Upper lobe of right lung (tissue), 1 donor: Measurements from ENCODE around the gene MTHFSD. TPM values are rescaled to one million over a fixed set of nuclear protein-coding genes. Genes with fewer than 3 reads are reported as not detected.
A peak's percentile ranks its signal among the peaks of the same experiment; 100 is the strongest.

Experiments used
- ATAC-seq: fragments of 200-7000 bp; cut with Tn5 transposase; one replicate; pipeline ENCODE4 v1.9.1; 2020; ENCODE audit warnings: mild to moderate bottlenecking, moderate library complexity
- DNase-seq: peaks from one replicate; pipeline ENCODE4 v3.0.0-alpha.2; 2020
- H3K27ac ChIP-seq: fragments of 200-600 bp; one replicate; pipeline ENCODE4 v1.8.0; 2022
- H3K27me3 ChIP-seq: fragments of 200-600 bp; one replicate; pipeline ENCODE4 v1.8.0; 2022; ENCODE audit warnings: mild to moderate bottlenecking
- H3K36me3 ChIP-seq: fragments of 200-600 bp; one replicate; pipeline ENCODE4 v1.8.0; 2022
- H3K4me1 ChIP-seq: fragments of 200-600 bp; one replicate; pipeline ENCODE4 v1.8.0; 2022
- H3K4me3 ChIP-seq: fragments of 200-600 bp; one replicate; pipeline ENCODE4 v1.8.0; 2022; ENCODE audit warnings: mild to moderate bottlenecking
- H3K9me3 ChIP-seq: fragments of 200-600 bp; one replicate; pipeline ENCODE4 v1.8.0; 2022
- CTCF ChIP-seq: fragments of 200-600 bp; IDR thresholded peaks from one replicate; pipeline ENCODE4 v1.8.0; 2022; ENCODE audit warnings: antibody characterized with exemption
- intact Hi-C: fragments of 100-400 bp; cut with DNase I; formaldehyde crosslinking; loops from one replicate; pipeline ENCODE4 v1.11.0; 2022
- total RNA-seq: library from RNA; stranded (reverse); fragmentation: NEBNext Ultra II Directional; extraction: Animal tissue kit (Norgen Biotek cat#: 25700); gene quantifications from one replicate; pipeline ENCODE4 v1.2.1, GENCODE V29; 2021
- donor health status: DM: no; HTN: yes; CAD: no; lungs with severe emphysema.

The MTHFSD gene
- total RNA-seq, 1 donor from 2014 or later = 18.7 TPM

DNA sequence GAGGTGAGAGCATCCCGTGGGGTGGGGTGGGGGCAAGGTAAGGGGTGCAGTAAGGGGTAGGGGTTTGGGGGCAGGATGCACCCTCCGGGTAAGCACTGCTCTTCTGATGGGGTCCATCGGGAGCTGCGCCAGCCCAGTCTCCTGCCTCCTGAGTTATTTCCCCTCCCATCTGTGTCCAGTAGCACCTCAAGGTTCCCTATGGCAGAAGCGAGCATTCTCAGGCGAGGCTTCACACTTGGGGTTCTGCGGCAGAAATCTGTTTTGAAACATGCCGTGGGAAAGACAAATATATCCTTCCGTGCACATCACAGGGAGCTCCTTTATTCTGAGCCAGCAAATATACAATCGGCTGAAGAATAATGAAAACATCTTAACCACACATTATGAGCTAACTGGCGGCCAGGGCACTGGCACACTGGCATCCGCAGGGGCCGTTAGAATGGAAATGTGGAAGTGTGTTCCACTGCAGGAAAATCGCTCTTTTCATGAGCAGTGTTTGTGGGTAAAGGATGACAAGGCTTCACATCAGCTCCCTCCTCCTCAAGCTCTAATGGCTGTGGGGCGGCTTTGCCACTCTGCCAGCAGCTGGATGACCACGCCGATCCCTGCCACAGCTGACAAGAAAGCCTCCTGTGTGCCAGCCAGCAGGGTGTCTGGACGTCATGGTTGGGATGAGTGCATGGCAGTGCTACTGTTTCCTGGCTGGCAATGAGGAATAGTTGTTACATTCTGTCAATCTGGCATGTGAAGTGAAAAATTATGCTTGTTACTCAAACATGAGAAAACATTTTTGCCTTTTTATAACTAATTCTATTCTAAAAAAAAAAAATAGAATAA, 20.0 kb downstream of the MTHFSD start:
- peaks cover 55% of the 10 kb centered on the region for H3K36me3 ChIP-seq
- no peaks in the 10 kb centered on the region for H3K9me3 ChIP-seq
- ATAC-seq = no peak
- no peak for TF ChIP-seq CTCF
- no peak overlapping the region for H3K4me3 ChIP-seq
- DNase-seq = no peak
- intact Hi-C loops = no loop called here
- H3K27ac ChIP-seq = no peak overlapping the region
- no peaks in the 10 kb centered on the region for H3K27me3 ChIP-seq
- no peaks in the 10 kb centered on the region for H3K4me1 ChIP-seq

DNA sequence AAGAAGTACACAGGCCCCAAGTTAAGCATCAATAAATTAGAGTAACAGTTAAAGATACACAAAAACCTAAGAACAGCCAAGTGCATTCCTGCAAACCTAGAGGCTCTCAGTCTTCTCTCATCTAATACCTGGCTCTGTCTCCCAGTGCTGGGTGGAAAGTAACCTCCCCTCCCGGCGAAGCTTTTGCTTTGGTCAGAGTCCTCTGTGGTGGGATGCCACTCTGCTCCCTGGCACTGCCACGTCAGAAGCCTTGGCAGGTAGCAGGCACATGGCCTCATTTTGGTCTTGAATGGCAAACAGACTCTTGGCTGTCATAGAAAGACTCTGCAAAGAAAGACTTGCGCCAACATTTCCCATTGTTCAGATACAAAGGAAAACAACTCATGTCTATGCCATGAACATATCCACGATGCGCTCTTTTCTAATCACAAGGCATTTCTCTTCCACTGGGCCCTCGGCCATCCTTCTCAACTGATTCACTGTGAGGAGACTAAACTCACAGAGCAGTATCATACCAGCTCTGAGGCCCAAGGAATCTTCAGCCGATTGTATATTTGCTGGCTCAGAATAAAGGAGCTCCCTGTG, 21.2 kb downstream of the MTHFSD start:
- H3K9me3 ChIP-seq = no peaks in the 10 kb centered on the region
- no peak for TF ChIP-seq CTCF
- ATAC-seq = no peak
- H3K27ac ChIP-seq = no peak overlapping the region
- H3K4me1 ChIP-seq = no peaks in the 10 kb centered on the region
- intact Hi-C loops = no loop called here
- H3K36me3 ChIP-seq = peaks cover 44% of the 10 kb centered on the region
- no peaks in the 10 kb centered on the region for H3K27me3 ChIP-seq
- DNase-seq = no peak
- no peak overlapping the region for H3K4me3 ChIP-seq

DNA sequence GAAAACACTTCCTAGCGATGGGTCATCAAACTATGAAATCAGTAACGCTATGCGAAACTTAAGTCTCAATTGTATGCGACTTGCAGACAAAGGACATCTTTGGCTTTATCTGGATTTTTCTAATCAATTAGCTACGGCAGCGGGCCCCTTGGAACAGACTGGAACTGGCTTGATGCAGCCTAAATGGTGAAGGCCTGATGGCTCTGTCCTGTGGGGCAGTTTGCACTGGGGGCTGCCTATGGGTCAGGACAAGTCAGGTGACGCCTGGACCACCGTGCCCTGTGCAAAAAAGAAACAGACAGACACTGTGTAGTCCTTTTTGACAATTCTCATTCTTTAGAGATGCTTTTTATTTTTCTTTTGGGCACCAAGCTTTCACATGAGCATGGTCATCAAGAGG, 22.0 kb downstream of the MTHFSD start:
- ATAC-seq (no peak), DNase-seq (no peak)
- H3K9me3 ChIP-seq = no peaks in the 10 kb centered on the region
- H3K4me1 ChIP-seq = no peaks in the 10 kb centered on the region
- H3K27ac ChIP-seq = no peak overlapping the region
- H3K4me3 ChIP-seq = no peak overlapping the region
- H3K27me3 ChIP-seq = no peaks in the 10 kb centered on the region
- intact Hi-C loops = no loop called here
- peaks cover 36% of the 10 kb centered on the region for H3K36me3 ChIP-seq
- TF ChIP-seq CTCF = no peak

DNA sequence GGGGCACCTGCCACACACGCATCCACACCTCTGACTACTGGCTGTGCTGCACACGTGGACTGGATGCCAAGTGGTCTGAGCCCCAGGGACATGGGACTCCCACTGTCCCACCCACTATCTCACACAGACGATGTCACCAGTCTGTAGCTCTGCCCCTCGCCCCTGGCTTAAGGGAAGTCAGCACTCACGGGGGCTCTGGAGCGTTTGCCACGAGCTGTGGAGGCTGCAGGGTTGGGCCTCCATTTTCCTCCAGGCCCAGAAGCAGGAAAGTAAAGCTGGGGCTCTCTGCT, 22.6 kb downstream of the MTHFSD start:
- no peak for ATAC-seq
- Histone ChIP-seq H3K9me3 (no peaks in the 10 kb centered on the region), H3K27ac (no peak overlapping the region), H3K4me3 (no peak overlapping the region), H3K27me3 (no peaks in the 10 kb centered on the region), H3K4me1 (no peaks in the 10 kb centered on the region), H3K36me3 (peaks cover 30% of the 10 kb centered on the region)
- intact Hi-C loops = no loop called here
- DNase-seq = no peak
- TF ChIP-seq CTCF = no peak

GRCh38 chr16:86531641-86532525, 23.2 kb downstream of the MTHFSD start:
- intact Hi-C loops = no loop called here
- Histone ChIP-seq H3K4me3 (no peak overlapping the region), H3K9me3 (no peaks in the 10 kb centered on the region), H3K27ac (no peak overlapping the region), H3K4me1 (no peaks in the 10 kb centered on the region), H3K36me3 (peaks cover 24% of the 10 kb centered on the region), H3K27me3 (no peaks in the 10 kb centered on the region)
- TF ChIP-seq CTCF = no peak
- DNase-seq = peak; percentile 59
- no peak for ATAC-seq
